ENCODE results near the gene RPL10. TPM values are rescaled to one million over a fixed set of nuclear protein-coding genes. Genes with fewer than 3 reads are reported as not detected.
A peak's percentile ranks its signal among the peaks of the same experiment; 100 is the strongest.

Gene RPL10
- total and polyA plus RNA-seq, 2 of the 13 experiments (the other 11 are each of a cell fraction or from before 2014, with no cell fraction given): 2,381 to 4,713 TPM

- TF ChIP-seq GRHL1 (CRISPR knock-in tag; conservative IDR thresholded peaks at IDR 0.05) (no peak), ZNF740 (CRISPR knock-in tag; IDR thresholded peaks at IDR 0.05) (no peak), JUN (CRISPR knock-in tag; IDR thresholded peaks at IDR 0.05) (no peak), NR3C1 (CRISPR knock-in tag; IDR thresholded peaks at IDR 0.05) (no peak), ATAD3A (CRISPR knock-in tag; IDR thresholded peaks at IDR 0.05) (no peak), PPARG (CRISPR knock-in tag; conservative IDR thresholded peaks at IDR 0.05) (no peak), SAFB2 (CRISPR knock-in tag; IDR thresholded peaks at IDR 0.05; ENCODE audit: borderline replicate concordance, low read depth) (0 out of 2 replicates have a peak, but pooled peaks have one; percentile 79), SRF (IDR thresholded peaks at IDR 0.05; ENCODE audit: low read depth, low read length) (no peak), ZNF703 (CRISPR knock-in tag; IDR thresholded peaks at IDR 0.05; ENCODE audit: borderline replicate concordance) (no peak), RFXANK (CRISPR knock-in tag; IDR thresholded peaks at IDR 0.05) (no peak), ZNF317 (CRISPR knock-in tag; IDR thresholded peaks at IDR 0.05) (0 out of 2 replicates have a peak, but pooled peaks have one; percentile 20), ZNF7 (CRISPR knock-in tag; IDR thresholded peaks at IDR 0.05) (no peak), PHF20 (CRISPR knock-in tag; IDR thresholded peaks at IDR 0.05) (no peak), BCLAF1 (IDR thresholded peaks at IDR 0.05) (no peak), EED (CRISPR knock-in tag; IDR thresholded peaks at IDR 0.05) (no peak), MXI1 (IDR thresholded peaks at IDR 0.05; ENCODE audit: borderline replicate concordance, low read depth, low read length) (peak; percentile 53; the same call in 1 of the 3 replicates)
- TF ChIP-seq, protein P1, sequence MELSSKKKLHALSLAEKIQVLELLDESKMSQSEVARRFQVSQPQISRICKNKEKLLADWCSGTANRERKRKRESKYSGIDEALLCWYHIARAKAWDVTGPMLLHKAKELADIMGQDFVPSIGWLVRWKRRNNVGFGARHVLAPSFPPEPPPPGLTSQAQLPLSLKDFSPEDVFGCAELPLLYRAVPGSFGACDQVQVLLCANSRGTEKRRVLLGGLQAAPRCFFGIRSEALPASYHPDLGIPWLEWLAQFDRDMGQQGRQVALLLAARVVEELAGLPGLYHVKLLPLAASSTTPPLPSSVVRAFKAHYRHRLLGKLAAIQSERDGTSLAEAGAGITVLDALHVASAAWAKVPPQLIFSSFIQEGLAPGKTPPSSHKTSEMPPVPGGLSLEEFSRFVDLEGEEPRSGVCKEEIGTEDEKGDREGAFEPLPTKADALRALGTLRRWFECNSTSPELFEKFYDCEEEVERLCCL (CRISPR knock-in tag; IDR thresholded peaks at IDR 0.05; ENCODE audit: borderline replicate concordance): no peak
- TF ChIP-seq, protein P2, sequence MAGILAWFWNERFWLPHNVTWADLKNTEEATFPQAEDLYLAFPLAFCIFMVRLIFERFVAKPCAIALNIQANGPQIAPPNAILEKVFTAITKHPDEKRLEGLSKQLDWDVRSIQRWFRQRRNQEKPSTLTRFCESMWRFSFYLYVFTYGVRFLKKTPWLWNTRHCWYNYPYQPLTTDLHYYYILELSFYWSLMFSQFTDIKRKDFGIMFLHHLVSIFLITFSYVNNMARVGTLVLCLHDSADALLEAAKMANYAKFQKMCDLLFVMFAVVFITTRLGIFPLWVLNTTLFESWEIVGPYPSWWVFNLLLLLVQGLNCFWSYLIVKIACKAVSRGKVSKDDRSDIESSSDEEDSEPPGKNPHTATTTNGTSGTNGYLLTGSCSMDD (CRISPR knock-in tag; IDR thresholded peaks at IDR 0.05): no peak
- TF ChIP-seq, protein P3, sequence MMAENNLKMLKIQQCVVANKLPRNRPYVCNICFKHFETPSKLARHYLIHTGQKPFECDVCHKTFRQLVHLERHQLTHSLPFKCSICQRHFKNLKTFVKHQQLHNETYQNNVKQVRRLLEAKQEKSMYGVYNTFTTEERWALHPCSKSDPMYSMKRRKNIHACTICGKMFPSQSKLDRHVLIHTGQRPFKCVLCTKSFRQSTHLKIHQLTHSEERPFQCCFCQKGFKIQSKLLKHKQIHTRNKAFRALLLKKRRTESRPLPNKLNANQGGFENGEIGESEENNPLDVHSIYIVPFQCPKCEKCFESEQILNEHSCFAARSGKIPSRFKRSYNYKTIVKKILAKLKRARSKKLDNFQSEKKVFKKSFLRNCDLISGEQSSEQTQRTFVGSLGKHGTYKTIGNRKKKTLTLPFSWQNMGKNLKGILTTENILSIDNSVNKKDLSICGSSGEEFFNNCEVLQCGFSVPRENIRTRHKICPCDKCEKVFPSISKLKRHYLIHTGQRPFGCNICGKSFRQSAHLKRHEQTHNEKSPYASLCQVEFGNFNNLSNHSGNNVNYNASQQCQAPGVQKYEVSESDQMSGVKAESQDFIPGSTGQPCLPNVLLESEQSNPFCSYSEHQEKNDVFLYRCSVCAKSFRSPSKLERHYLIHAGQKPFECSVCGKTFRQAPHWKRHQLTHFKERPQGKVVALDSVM (CRISPR knock-in tag; IDR thresholded peaks at IDR 0.05): no peak
Measured at GRCh38 chrX:154371017-154371788, 27.0 kb upstream of the RPL10 start (continued).

Measured in HepG2 (cell line).